ENCODE results near the gene DDX52.

The DDX52 gene

GRCh38 chr17:37676115-37676925 is 33.1 kb upstream of the DDX52 start:
- TF ChIP-seq CTCF (IDR thresholded peaks at IDR 0.05), result no peak

DNA sequence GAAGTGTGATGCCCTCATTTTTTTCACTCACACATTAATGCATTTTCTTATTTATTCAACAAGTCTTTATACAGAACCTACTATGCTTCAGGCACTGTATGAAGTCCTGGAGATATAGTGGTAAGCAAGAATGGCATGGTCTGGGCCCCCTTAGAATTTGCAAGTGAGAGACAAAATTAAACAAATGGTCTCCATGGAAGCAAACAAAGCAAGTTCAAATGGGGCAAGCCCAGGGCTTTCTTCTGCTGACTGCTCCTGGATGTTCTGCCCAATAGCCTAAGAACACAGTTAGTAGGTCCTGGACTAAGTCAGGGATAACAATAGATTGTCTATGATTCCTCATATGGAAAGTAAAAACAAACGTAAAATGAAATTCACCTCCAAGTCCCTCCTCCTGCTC is 31.3 kb upstream of the DDX52 start:
- TF ChIP-seq CTCF (IDR thresholded peaks at IDR 0.05), result no peak

- TF ChIP-seq CTCF (IDR thresholded peaks at IDR 0.05), result no peak
Observed at GRCh38 chr17:37673386-37673785, 30.1 kb upstream of the DDX52 start.

DNA sequence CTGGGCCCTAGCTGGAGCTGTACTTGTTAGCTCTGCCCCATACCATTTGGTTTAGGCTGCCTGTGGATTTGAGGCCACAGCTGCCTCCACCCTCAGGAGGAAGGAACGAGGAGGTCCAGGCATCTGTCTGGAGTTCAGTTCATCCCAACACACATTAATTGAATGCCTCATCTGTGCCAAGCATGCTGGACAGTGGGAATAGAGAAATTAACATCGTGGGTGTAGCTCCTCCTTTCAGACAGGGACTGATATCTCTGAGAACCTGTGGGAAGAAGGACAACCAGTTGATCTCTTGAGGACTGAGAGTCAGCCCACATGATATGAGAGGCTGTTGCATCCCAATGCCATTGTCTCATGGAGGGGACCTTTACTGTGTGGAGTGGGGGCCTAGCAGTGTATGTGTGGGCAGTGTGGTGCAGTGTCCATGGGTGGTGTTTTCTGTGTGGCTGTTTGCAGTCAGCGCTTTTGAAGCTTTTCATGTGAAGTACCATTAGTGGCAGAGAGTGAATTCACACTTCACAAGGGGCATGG is 29.4 kb upstream of the DDX52 start:
- no peak for TF ChIP-seq CTCF (IDR thresholded peaks at IDR 0.05)

GRCh38 chr17:37671824-37672547 is 28.7 kb upstream of the DDX52 start:
- no peak for TF ChIP-seq CTCF (IDR thresholded peaks at IDR 0.05)

DNA sequence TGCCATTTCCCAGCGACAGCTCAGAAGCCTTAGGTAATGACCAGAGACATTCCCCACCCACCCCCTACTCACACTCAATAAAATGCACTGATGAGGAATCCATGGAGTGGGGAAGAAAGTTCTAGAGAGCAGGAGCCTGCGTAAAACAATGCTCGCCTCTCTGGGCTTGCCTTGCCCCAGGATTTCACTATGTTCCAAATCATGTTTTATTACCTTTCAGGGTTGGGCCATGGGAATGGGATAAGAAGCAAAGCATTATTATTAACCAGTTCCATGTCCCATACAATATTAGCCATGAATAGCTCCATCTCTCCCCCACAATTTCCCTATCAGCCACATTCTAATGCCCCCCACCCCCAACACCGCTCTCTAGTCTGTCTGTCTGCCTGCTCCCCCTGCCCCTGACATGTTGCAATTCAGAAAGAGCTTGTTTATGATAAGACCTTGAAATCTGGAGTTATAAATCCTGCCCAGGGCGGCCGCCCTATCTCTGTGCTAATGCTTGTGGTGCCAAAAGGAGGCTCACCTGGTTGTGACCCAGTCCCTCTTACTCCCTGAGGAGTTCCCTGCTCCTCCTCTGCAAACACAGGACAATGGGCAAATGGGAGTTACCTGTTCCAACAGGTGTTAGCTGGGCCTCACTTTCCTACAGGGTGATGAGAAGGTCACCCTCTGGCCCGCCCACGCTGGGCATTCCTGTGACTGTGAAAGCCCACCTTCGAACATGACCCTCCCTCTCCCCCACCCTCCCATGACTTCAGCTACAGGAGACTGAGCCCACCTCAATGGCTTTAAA is 28.0 kb upstream of the DDX52 start:
- no peak for TF ChIP-seq CTCF (IDR thresholded peaks at IDR 0.05)

- no peak for TF ChIP-seq CTCF (IDR thresholded peaks at IDR 0.05)
Observed at GRCh38 chr17:37667039-37667438, 23.8 kb upstream of the DDX52 start.

Measured in LNCAP (cell line).